GM21367 (cell line): Measurements from ENCODE around the gene DST.

Experiments used
- ATAC-seq: cut with Tn5 transposase; IDR thresholded peaks from one replicate; pipeline ENCODE4 v1.9.1; 2021; ENCODE audit not compliant: unreplicated experiment

Gene DST

GRCh38 chr6:56625356-56625755 is 17.3 kb downstream of the DST start:
- no peak for ATAC-seq

DNA sequence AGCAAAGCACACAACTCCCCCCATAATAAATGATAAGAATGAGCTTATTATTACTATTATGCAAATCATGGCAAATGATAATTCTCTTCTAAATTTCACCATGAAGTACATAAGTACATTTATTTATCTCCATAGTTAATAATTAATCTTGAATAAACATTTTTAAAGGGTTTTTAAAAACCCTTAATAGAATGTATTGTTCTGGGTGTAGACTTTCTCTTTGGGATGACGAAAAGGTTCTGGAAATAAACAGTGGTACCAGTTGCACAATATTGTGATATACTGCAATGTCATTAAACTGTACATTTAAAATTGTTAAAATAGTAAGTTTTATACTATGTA is 18.0 kb downstream of the DST start:
- ATAC-seq = no peak

GRCh38 chr6:56624046-56624727 is 18.5 kb downstream of the DST start:
- no peak for ATAC-seq

DNA sequence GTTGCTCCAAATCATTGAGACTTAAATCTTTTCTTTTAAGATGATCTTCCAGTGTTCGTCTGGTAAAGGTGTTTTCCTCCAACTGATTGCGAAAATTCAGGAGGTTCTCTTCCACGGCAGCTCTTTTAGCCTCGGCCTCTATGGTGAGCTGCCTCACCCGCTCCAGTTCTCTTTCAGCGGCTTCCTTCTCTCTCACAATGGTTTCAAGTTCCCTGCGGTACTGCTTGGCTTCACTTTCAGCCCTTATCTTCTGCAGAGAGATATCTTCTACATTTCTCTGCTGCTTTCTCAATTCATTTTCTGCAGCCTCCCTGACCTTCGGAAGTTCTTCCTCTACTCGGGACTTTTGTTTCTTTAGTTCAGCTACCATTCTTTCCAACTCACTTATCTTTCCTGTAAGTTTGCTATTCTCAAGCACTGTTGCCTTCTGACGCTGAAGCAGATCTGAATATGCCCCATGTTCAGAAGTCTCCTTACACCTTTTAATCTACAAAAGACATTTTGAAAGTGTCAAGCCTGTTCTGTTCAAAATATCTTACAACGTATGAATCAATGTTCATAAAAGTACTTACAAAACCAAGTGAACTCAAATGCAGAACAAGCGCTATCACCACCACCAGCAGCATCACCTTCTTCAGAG is 22.3 kb downstream of the DST start:
- no peak for ATAC-seq

DNA sequence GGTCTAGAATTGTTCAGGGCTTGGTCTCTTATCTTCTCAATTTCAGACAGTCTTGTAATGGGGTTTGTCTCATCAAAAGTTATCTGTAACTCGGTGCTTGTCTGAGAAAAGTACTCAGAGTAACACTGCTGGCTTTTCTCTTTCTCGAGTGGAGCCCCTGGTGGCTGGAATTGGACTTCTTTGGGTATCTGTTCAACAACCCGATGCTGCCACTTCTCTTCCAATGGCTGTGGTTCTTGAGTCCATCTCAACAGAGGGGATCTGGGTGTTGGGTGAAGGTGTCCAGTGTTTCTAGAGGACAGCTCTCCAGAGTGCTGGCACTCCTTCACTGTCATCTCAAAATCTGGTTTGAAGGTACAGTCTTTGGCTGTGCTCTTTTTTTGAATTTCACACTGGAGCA is 24.6 kb downstream of the DST start:
- no peak for ATAC-seq

DNA sequence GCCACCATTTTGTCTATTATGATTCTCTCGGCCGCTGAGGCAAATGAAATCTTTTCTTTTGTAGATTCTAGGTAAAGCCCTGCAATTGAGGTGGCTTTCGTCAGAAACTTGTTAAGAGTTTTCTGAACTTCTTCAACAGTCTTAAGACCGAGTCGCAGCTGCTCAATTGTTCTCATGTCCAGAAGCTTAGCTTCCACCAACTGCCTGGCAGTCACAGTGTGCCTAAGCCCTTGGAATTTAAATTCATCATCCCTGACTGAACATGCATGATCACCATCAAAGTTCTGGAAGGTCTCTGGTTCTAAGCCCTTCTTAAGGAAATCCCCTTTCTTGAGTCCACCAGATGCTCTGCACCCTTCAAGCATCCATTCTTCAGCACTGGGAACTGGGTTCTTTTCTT is 25.7 kb downstream of the DST start:
- no peak for ATAC-seq

GRCh38 chr6:56613247-56613851 is 29.3 kb downstream of the DST start:
- ATAC-seq = no peak

DNA sequence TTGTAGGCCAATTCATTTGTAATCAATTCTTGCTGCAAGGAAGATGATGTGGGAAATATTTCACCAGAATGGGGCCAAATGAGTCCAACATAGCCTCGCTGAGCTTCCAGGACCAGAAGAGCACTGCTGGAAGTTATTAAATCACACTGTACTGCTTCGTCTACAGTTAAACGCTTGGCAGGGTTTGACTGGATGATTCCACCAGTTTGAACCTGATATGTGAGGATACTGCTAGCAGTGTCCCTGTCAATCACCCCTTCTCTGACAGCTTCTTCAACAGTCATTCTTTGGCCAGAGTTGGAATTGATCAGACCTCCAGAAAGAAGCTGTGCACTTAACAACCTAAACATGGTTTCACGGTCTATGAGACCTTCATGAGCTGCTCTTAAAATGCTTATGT is 34.4 kb downstream of the DST start:
- no peak for ATAC-seq

DNA sequence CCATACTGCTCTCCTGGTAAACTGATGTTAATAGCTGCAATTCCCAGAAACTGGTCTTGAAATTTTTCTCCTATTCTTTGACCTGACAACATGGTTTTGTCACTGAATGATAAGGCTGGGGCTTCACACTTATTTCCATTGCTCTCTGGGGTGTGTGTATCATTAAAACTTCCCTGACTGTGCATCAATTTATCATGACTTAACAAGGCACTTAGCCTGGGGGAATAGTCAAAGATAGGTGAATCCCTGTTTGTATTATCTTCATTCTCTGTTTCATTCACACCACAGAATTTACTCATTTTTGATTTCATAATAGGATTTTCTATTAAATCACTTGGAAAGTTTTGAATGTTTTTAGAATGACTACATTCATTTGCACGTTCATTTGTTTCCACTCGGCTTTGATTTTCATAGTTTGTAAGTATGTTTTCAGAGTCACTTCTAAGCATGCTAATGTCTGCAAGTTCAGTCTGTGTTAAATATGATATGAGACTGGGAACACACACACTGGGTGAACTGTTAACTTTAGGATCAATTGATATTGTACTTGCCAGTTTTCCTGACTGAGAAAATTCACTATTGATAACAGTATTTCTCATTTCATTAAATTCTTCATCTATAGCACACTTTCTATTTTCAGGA is 35.5 kb downstream of the DST start:
- no peak for ATAC-seq

- ATAC-seq = no peak
These were observed 37.3 kb downstream of the DST start for GRCh38 chr6:56605435-56605834.

- ATAC-seq = no peak
These were observed 38.5 kb downstream of the DST start for GRCh38 chr6:56604186-56604585.

DNA sequence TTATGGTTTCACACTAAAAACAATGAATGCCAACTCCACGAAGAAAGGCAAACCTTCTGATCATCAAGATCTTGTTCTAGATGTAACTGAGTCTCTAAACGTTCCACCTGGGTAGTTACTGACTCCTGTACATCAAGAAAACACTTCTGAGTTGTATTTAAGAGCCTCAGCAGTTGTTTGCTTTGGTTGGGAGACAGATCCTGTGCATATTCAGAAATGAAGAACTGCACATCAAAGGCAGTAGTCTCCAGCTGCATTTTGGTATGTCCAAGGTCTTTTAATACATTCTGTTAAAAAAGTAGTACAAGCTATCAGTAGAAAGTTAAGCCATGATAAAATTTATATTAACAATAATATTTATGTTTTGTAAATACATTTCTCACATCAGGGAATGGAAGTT is 41.3 kb downstream of the DST start:
- no peak for ATAC-seq

GRCh38 chr6:56595490-56596122 is 47.1 kb downstream of the DST start:
- peak; percentile 24 for ATAC-seq

GRCh38 chr6:56594699-56595098 is 48.0 kb downstream of the DST start:
- ATAC-seq = no peak

GRCh38 chr6:56593801-56594318 is 48.8 kb downstream of the DST start:
- peak; percentile 94 for ATAC-seq

- no peak for ATAC-seq
These were observed 60.5 kb downstream of the DST start for GRCh38 chr6:56582236-56582635.

DNA sequence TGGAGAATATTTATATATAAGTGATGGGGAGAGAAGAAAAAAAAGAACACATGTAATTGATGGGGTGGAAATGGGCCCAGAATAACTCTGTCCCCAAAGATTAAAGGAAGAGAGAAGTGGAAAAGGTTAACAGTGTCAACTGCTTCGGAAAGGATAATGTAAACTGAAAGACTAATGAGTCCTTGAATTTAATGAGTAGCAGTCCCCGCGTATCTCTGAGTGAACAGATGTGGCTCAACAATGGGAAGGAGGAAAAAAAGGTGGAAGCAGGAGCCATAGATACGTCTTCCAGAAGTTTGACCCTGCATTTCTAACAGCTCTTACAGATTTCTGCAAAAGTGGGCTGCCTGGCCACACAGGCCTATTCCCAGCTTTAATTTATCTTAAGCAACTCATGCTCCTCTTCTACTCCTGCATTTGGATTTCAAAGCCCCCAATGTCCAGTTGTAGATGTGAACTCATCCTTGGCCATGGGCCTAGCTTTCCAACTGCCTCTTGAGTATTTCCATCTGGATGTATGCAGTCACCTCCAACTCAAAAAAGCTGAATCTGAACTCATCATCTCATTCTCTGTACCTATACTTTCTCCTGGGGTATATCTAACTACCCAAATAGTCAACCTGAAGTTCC is 61.3 kb downstream of the DST start:
- ATAC-seq = no peak

DNA sequence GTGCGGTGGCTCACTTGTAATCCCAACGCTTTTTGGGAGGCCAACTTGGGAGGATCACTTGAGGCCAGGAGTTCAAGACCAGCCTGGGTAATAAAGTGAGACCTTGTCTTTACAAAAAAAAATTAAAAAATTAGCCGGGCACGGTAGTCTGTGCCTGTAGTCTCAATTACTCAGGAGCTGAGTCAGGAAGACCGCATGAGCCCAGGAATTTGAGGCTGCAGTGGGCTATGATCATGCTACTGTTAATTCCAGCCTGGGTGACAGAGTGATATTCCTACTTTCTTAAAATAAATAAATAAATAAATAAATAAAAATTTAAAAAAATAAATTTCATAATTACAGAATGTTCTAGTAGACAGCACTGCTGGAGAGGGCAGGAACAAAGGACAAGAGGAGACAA is 62.4 kb downstream of the DST start:
- ATAC-seq = no peak

DNA sequence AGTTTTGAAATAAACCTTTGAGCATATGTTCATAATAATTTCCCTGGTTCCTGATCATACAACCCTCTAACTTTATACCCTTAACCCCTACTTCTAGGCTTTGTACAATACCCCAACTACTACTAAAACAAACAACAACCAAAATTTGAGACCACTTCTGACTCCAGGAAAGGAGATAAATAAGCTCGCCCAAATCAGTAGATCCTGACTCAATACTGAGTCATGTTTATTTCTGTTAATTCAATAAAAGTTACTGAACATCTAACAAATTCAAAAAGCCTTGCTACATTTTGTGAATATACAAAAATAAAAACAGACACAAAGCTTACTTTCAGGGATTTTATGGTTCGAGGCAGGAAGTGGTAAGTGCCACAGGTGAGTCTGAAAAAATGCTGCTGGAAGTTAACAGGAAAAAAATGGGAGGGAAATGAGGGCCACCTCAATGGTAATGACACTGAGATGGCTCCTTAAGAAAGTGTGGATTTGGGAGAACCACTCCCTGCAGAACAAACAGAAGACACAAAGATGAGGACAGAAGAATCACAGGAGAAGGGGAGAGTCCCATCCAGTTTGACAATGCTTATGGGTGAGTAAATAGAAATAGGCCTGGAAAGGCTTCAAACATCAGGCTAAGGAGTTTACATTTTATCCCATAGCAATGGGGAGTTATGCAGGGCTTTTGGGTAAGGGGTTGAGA is 63.4 kb downstream of the DST start:
- no peak for ATAC-seq

GRCh38 chr6:56575736-56576135 is 67.0 kb downstream of the DST start:
- ATAC-seq = no peak
